SU-DHL-6 (cell line): ENCODE data around the gene TNFRSF25.

ENCODE experiments used
- H2AFZ ChIP-seq: fragments of 200-600 bp; sonication (generic); 2 replicates; pipeline ENCODE4 v1.6.1; 2014; ENCODE audit warnings: low read depth, mild to moderate bottlenecking, moderate library complexity, mixed read lengths, antibody characterized with exemption, low read length; ENCODE audit not compliant: severe bottlenecking
- H3F3A ChIP-seq: fragments of 200-600 bp; shearing (Covaris generic); 2 replicates; pipeline ENCODE4 v1.6.0; 2016; ENCODE audit warnings: antibody characterized with exemption, mild to moderate bottlenecking; ENCODE audit not compliant: insufficient read depth
- H3K27ac ChIP-seq: fragments of 200-600 bp; sonication (generic); 2 replicates; pipeline ENCODE4 v1.5.1; 2016; ENCODE audit warnings: low read depth, mild to moderate bottlenecking, low read length, moderate library complexity, mixed read lengths
- H3K27me3 ChIP-seq: fragments of 200-600 bp; sonication (generic), shearing (Covaris generic); 2 replicates; pipeline ENCODE4 v1.6.0; 2014; ENCODE audit warnings: mild to moderate bottlenecking, low read length
- H3K36me3 ChIP-seq: fragments of 200-600 bp; sonication (generic); 2 replicates; pipeline ENCODE4 v1.6.1; 2014; ENCODE audit warnings: mild to moderate bottlenecking, low read length, mixed read lengths
- H3K4me2 ChIP-seq: fragments of 300-600, 200-600 bp; shearing (Covaris generic), sonication (generic); 2 replicates; pipeline ENCODE4 v1.6.0; 2014; ENCODE audit warnings: low read length, low read depth, mild to moderate bottlenecking; ENCODE audit not compliant: poor library complexity, severe bottlenecking
- H3K4me3 ChIP-seq: fragments of 200-600 bp; sonication (generic); 2 replicates; pipeline ENCODE4 v1.5.1; 2014; ENCODE audit warnings: antibody characterized with exemption, low read length, mild to moderate bottlenecking, mixed read lengths; ENCODE audit not compliant: insufficient read depth, poor library complexity, severe bottlenecking
- H3K79me2 ChIP-seq: fragments of 200-600 bp; sonication (generic); 2 replicates; pipeline ENCODE4 v1.6.1; 2014; ENCODE audit warnings: mild to moderate bottlenecking, low read length, moderate library complexity; ENCODE audit not compliant: insufficient read depth
- H3K9ac ChIP-seq: fragments of 200-600 bp; sonication (generic); 2 replicates; pipeline ENCODE4 v1.7.0; 2014; ENCODE audit warnings: mild to moderate bottlenecking, low read length
- H3K9me2 ChIP-seq: fragments of 200-600 bp; sonication (generic); replicated peaks from 2 replicates; pipeline ENCODE4 v1.6.1; 2014; ENCODE audit warnings: low read length; ENCODE audit not compliant: insufficient read depth
- H3K9me3 ChIP-seq: fragments of 200-600 bp; sonication (generic); 2 replicates; pipeline ENCODE4 v1.6.1; 2014; ENCODE audit warnings: low read length, mixed read lengths; ENCODE audit not compliant: insufficient read depth
- H4K20me1 ChIP-seq: fragments of 200-600 bp; sonication (generic); 2 replicates; pipeline ENCODE4 v1.6.1; 2014; ENCODE audit warnings: low read depth, mild to moderate bottlenecking, antibody characterized with exemption, low read length, moderate library complexity, mixed read lengths
- CTCF ChIP-seq: fragments of 200-600 bp; sonication (generic); IDR thresholded peaks from one replicate; pipeline ENCODE4 v1.5.1; 2017; ENCODE audit warnings: antibody characterized with exemption, mild to moderate bottlenecking, low read length, moderate library complexity; ENCODE audit not compliant: insufficient read depth, poor library complexity, severe bottlenecking
- EZH2phosphoT487 ChIP-seq: fragments of 200-600 bp; sonication (generic), shearing (Covaris generic); conservative IDR thresholded peaks from 2 replicates; pipeline ENCODE4 v1.6.1; 2018; ENCODE audit warnings: mild to moderate bottlenecking, antibody characterized with exemption, low read length, moderate library complexity, mixed read lengths

The TNFRSF25 gene

DNA sequence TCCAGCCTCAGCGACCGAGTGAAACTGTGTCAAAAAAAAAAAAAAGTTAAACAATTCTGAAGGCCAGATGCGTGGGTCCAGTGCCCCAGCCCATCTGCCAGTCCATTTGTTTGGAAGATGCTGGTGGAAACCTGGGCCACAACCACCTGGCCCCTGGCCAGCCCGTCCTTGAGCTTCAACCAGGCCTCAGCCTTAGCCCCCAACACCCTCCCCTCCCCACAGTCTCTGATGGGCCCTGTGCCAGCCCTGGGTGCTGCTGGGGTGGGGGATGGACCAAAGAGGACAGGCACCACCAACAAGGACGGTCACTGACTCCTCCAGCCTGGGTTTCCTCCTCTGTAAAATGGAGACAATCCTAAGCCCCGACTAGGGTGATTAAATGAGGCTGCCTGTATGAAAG is 45.1 kb upstream of the TNFRSF25 start:
- no peak overlapping the region for H3K4me3 ChIP-seq
- no peak overlapping the region for H3K9ac ChIP-seq
- H3F3A ChIP-seq = no peaks in the 10 kb centered on the region
- H3K36me3 ChIP-seq = no peaks in the 10 kb centered on the region
- no peaks in the 10 kb centered on the region for H3K79me2 ChIP-seq
- TF ChIP-seq EZH2phosphoT487 = no peak
- no peak for TF ChIP-seq CTCF
- H3K9me3 ChIP-seq = no peaks in the 10 kb centered on the region
- H4K20me1 ChIP-seq = no peaks in the 10 kb centered on the region
- no peak overlapping the region for H3K4me2 ChIP-seq
- H3K27me3 ChIP-seq = no peaks in the 10 kb centered on the region
- no peak overlapping the region for H2AFZ ChIP-seq
- no peaks in the 10 kb centered on the region for H3K9me2 ChIP-seq
- H3K27ac ChIP-seq = no peak overlapping the region

GRCh38 chr1:6510493-6510892 is 44.5 kb upstream of the TNFRSF25 start:
- H3K27me3 ChIP-seq = no peaks in the 10 kb centered on the region
- TF ChIP-seq EZH2phosphoT487 (no peak), CTCF (no peak)
- H3K4me3 ChIP-seq = no peak overlapping the region
- no peaks in the 10 kb centered on the region for H3K9me2 ChIP-seq
- no peaks in the 10 kb centered on the region for H3K9me3 ChIP-seq
- H3K79me2 ChIP-seq = no peaks in the 10 kb centered on the region
- no peak overlapping the region for H3K9ac ChIP-seq
- H2AFZ ChIP-seq = no peak overlapping the region
- H3F3A ChIP-seq = no peaks in the 10 kb centered on the region
- no peaks in the 10 kb centered on the region for H3K36me3 ChIP-seq
- no peak overlapping the region for H3K4me2 ChIP-seq
- H3K27ac ChIP-seq = no peak overlapping the region
- H4K20me1 ChIP-seq = no peaks in the 10 kb centered on the region

DNA sequence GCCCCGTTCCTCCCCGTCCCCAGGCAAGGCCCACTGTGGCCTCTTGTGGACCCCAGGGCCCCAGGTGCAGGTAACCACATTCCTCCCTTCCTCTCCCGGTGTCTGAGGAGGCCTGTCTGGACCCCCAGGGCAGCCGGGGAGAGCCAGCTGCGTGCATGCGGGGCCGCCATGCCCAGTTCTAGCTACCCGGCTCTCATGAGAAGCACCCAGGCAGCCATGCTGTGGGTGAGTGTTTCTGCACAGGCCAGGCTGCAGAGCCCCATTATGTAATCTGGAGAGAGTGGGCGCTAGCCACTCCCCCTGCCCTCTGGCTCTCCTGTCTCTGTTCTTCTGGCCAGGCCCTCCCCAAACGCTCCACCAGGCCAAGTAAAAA is 43.9 kb upstream of the TNFRSF25 start:
- TF ChIP-seq CTCF = no peak
- no peak for TF ChIP-seq EZH2phosphoT487
- Histone ChIP-seq H3K4me2 (no peak overlapping the region), H3K9me3 (no peaks in the 10 kb centered on the region), H2AFZ (no peak overlapping the region), H3K36me3 (no peaks in the 10 kb centered on the region), H3K79me2 (no peaks in the 10 kb centered on the region), H3K9me2 (no peaks in the 10 kb centered on the region), H3F3A (no peaks in the 10 kb centered on the region), H3K27me3 (no peaks in the 10 kb centered on the region), H3K9ac (no peak overlapping the region), H3K27ac (no peak overlapping the region), H3K4me3 (no peak overlapping the region), H4K20me1 (no peaks in the 10 kb centered on the region)
